ENCODE results near the gene SMYD4.

Gene SMYD4

DNA sequence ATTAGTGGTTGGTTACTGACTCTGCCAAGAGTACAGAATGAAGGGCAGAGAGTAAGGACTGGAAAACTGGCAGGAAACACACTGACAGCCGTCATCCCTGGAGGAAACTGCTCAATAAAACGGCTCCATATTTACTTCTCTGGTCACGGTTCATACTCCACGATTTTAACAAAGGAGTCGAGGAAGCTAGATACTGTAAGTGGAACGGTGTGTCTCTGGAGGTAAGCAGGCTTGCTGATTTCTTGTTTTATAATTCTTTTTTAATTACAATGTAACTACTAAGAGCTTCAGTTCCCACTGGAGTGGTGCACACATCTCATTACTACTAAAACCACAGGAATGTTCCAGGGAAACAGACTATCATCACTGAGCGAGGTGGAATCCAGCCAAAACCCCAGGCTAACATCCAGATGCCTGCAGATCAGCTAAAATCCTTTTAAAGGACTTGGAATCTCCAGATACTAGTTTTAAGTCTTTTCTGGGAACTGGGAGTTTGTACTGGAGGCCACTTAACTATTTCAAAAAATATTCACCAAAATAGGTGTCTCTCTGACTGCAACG is 50.1 kb downstream of the SMYD4 start (continued):
- TF ChIP-seq, protein P1, sequence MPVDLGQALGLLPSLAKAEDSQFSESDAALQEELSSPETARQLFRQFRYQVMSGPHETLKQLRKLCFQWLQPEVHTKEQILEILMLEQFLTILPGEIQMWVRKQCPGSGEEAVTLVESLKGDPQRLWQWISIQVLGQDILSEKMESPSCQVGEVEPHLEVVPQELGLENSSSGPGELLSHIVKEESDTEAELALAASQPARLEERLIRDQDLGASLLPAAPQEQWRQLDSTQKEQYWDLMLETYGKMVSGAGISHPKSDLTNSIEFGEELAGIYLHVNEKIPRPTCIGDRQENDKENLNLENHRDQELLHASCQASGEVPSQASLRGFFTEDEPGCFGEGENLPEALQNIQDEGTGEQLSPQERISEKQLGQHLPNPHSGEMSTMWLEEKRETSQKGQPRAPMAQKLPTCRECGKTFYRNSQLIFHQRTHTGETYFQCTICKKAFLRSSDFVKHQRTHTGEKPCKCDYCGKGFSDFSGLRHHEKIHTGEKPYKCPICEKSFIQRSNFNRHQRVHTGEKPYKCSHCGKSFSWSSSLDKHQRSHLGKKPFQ (tag by site-specific recombination; IDR thresholded peaks at IDR 0.05) = peak; percentile 95
- TF ChIP-seq, protein P2, sequence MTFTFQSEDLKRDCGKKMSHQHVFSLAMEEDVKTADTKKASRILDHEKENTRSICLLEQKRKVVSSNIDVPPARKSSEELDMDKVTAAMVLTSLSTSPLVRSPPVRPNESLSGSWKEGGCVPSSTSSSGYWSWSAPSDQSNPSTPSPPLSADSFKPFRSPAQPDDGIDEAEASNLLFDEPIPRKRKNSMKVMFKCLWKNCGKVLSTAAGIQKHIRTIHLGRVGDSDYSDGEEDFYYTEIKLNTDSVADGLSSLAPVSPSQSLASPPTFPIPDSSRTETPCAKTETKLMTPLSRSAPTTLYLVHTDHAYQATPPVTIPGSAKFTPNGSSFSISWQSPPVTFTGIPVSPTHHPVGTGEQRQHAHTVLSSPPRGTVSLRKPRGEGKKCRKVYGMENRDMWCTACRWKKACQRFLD (tag by site-specific recombination; IDR thresholded peaks at IDR 0.05) = no peak
- no peak for TF ChIP-seq ZNF426 (tag by site-specific recombination; IDR thresholded peaks at IDR 0.05)
- TF ChIP-seq MEIS1 (CRISPR knock-in tag; IDR thresholded peaks at IDR 0.05; ENCODE audit: borderline replicate concordance) = no peak
- no peak for TF ChIP-seq ZNF654 (tag by site-specific recombination; IDR thresholded peaks at IDR 0.05; ENCODE audit: low read depth)
- TF ChIP-seq, protein P3, sequence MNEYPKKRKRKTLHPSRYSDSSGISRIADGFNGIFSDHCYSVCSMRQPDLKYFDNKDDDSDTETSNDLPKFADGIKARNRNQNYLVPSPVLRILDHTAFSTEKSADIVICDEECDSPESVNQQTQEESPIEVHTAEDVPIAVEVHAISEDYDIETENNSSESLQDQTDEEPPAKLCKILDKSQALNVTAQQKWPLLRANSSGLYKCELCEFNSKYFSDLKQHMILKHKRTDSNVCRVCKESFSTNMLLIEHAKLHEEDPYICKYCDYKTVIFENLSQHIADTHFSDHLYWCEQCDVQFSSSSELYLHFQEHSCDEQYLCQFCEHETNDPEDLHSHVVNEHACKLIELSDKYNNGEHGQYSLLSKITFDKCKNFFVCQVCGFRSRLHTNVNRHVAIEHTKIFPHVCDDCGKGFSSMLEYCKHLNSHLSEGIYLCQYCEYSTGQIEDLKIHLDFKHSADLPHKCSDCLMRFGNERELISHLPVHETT (tag by site-specific recombination; IDR thresholded peaks at IDR 0.05) = no peak
- TF ChIP-seq OSR2 (tag by site-specific recombination; IDR thresholded peaks at IDR 0.05) = peak; percentile 80; the same call in 1 of the 2 replicates
- TF ChIP-seq ZSCAN16 (tag by site-specific recombination; IDR thresholded peaks at IDR 0.05) = no peak
- no peak for TF ChIP-seq ZNF302 (tag by site-specific recombination; IDR thresholded peaks at IDR 0.05; ENCODE audit: low read depth)
- TF ChIP-seq, protein P4, sequence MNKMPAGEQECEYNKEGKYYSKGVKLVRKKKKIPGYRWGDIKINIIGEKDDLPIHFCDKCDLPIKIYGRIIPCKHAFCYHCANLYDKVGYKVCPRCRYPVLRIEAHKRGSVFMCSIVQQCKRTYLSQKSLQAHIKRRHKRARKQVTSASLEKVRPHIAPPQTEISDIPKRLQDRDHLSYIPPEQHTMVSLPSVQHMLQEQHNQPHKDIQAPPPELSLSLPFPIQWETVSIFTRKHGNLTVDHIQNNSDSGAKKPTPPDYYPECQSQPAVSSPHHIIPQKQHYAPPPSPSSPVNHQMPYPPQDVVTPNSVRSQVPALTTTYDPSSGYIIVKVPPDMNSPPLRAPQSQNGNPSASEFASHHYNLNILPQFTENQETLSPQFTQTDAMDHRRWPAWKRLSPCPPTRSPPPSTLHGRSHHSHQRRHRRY (tag by site-specific recombination; IDR thresholded peaks at IDR 0.05) = no peak
- TF ChIP-seq, protein P5, sequence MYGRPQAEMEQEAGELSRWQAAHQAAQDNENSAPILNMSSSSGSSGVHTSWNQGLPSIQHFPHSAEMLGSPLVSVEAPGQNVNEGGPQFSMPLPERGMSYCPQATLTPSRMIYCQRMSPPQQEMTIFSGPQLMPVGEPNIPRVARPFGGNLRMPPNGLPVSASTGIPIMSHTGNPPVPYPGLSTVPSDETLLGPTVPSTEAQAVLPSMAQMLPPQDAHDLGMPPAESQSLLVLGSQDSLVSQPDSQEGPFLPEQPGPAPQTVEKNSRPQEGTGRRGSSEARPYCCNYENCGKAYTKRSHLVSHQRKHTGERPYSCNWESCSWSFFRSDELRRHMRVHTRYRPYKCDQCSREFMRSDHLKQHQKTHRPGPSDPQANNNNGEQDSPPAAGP (tag by site-specific recombination; IDR thresholded peaks at IDR 0.05) = no peak
- TF ChIP-seq, protein P6, sequence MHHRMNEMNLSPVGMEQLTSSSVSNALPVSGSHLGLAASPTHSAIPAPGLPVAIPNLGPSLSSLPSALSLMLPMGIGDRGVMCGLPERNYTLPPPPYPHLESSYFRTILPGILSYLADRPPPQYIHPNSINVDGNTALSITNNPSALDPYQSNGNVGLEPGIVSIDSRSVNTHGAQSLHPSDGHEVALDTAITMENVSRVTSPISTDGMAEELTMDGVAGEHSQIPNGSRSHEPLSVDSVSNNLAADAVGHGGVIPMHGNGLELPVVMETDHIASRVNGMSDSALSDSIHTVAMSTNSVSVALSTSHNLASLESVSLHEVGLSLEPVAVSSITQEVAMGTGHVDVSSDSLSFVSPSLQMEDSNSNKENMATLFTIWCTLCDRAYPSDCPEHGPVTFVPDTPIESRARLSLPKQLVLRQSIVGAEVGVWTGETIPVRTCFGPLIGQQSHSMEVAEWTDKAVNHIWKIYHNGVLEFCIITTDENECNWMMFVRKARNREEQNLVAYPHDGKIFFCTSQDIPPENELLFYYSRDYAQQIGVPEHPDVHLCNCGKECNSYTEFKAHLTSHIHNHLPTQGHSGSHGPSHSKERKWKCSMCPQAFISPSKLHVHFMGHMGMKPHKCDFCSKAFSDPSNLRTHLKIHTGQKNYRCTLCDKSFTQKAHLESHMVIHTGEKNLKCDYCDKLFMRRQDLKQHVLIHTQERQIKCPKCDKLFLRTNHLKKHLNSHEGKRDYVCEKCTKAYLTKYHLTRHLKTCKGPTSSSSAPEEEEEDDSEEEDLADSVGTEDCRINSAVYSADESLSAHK (tag by site-specific recombination; IDR thresholded peaks at IDR 0.05) = no peak
- TF ChIP-seq ZBTB17 (tag by site-specific recombination; IDR thresholded peaks at IDR 0.05) = peak; percentile 34; the same call in 1 of the 2 replicates

DNA sequence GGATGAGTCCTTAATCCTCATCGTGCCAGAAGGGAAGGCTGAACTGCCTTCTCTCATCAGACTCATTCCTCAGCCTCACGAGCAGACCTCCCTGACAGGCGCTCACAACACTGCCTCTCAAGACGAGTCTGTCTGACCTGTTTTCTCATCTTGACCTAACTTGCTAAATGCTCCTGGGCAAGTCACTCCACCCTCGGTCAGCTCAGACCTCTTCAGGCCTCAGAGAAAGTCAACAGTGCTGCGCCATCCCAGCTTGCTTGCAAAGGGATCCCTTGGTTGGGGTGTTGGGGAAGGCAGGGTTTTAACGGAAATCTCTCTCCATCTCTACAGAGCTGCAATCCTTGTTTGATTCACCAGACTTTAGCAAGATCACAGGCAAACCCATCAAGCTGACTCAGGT is 52.8 kb downstream of the SMYD4 start:
- Histone ChIP-seq H3K4me1 (ENCODE audit: control insufficient read depth, insufficient read depth, low read length) (peaks cover 8% of the 10 kb centered on the region), H3K4me3 (ENCODE audit: low read depth, low read length) (no peak overlapping the region), H3K9me3 (ENCODE audit: control insufficient read depth, insufficient read depth, low read depth, low read length) (no peaks in the 10 kb centered on the region), H3K27ac (ENCODE audit: extremely low read depth, low read depth, low read length) (no peak overlapping the region), H3K36me3 (ENCODE audit: control insufficient read depth in 2 of 2, insufficient read depth in 1 of 2, low read length in 2 of 2) (peaks cover 17 to 82% of the 10 kb centered on the region in 2 experiments; a peak in 2 of 3 replicates)
- ChIA-PET CTCF (interaction anchor here (0.6 to 1.2 kb wide), 5 partner anchors 56 to 105 kb away, joined by 3 to 4 read pairs (median 3); no protein-coding TSS in a partner anchor), POLR2A (interaction anchor here (0.6 kb wide), 1 partner anchor 327 kb away, joined by 4 read pairs; no protein-coding TSS in a partner anchor)
- TF ChIP-seq ZNF114 (tag by site-specific recombination; IDR thresholded peaks at IDR 0.05) (no peak), ZNF830 (tag by site-specific recombination; IDR thresholded peaks at IDR 0.05; ENCODE audit: low read depth) (no peak), ZXDB (tag by site-specific recombination; IDR thresholded peaks at IDR 0.05) (no peak), ZNF610 (tag by site-specific recombination; IDR thresholded peaks at IDR 0.05; ENCODE audit: borderline replicate concordance) (no peak), ZSCAN30 (tag by site-specific recombination; IDR thresholded peaks at IDR 0.05) (no peak), ZNF121 (tag by site-specific recombination; IDR thresholded peaks at IDR 0.05) (no peak), FEZF1 (tag by site-specific recombination; IDR thresholded peaks at IDR 0.05) (no peak)
- TF ChIP-seq, protein P7, sequence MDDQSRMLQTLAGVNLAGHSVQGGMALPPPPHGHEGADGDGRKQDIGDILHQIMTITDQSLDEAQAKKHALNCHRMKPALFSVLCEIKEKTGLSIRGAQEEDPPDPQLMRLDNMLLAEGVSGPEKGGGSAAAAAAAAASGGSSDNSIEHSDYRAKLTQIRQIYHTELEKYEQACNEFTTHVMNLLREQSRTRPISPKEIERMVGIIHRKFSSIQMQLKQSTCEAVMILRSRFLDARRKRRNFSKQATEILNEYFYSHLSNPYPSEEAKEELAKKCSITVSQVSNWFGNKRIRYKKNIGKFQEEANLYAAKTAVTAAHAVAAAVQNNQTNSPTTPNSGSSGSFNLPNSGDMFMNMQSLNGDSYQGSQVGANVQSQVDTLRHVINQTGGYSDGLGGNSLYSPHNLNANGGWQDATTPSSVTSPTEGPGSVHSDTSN (CRISPR knock-in tag; IDR thresholded peaks at IDR 0.05) = no peak
- TF ChIP-seq, protein P8, sequence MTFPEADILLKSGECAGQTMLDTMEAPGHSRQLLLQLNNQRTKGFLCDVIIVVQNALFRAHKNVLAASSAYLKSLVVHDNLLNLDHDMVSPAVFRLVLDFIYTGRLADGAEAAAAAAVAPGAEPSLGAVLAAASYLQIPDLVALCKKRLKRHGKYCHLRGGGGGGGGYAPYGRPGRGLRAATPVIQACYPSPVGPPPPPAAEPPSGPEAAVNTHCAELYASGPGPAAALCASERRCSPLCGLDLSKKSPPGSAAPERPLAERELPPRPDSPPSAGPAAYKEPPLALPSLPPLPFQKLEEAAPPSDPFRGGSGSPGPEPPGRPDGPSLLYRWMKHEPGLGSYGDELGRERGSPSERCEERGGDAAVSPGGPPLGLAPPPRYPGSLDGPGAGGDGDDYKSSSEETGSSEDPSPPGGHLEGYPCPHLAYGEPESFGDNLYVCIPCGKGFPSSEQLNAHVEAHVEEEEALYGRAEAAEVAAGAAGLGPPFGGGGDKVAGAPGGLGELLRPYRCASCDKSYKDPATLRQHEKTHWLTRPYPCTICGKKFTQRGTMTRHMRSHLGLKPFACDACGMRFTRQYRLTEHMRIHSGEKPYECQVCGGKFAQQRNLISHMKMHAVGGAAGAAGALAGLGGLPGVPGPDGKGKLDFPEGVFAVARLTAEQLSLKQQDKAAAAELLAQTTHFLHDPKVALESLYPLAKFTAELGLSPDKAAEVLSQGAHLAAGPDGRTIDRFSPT (tag by site-specific recombination; IDR thresholded peaks at IDR 0.05) = no peak

Data from HEK293 (cell line).